Measurements from ENCODE around the gene TOM1.

- TF ChIP-seq CTCF (IDR thresholded peaks at IDR 0.05) (no peak), EP300 (IDR thresholded peaks at IDR 0.05; ENCODE audit: borderline replicate concordance in 1 of 2, low read depth in 1 of 2, low read length in 1 of 2) (no peak), CHD2 (IDR thresholded peaks at IDR 0.05; ENCODE audit: low read length, partially characterized antibody) (no peak), RXRA (IDR thresholded peaks at IDR 0.05; ENCODE audit: borderline replicate concordance, low read depth) (no peak), YY1 (IDR thresholded peaks at IDR 0.05; ENCODE audit: low read depth) (no peak), POLR2AphosphoS5 (IDR thresholded peaks at IDR 0.05; ENCODE audit: low read depth, low read length) (no peak), RCOR1 (IDR thresholded peaks at IDR 0.05; ENCODE audit: low read length) (no peak), NFIC (IDR thresholded peaks at IDR 0.05; ENCODE audit: borderline replicate concordance) (no peak), USF1 (IDR thresholded peaks at IDR 0.05; ENCODE audit: borderline replicate concordance, low read depth) (no peak), TEAD4 (IDR thresholded peaks at IDR 0.05; ENCODE audit: borderline replicate concordance, insufficient read depth) (no peak), GABPA (IDR thresholded peaks at IDR 0.05; ENCODE audit: low read depth) (no peak)
- TF ChIP-seq, protein P1, sequence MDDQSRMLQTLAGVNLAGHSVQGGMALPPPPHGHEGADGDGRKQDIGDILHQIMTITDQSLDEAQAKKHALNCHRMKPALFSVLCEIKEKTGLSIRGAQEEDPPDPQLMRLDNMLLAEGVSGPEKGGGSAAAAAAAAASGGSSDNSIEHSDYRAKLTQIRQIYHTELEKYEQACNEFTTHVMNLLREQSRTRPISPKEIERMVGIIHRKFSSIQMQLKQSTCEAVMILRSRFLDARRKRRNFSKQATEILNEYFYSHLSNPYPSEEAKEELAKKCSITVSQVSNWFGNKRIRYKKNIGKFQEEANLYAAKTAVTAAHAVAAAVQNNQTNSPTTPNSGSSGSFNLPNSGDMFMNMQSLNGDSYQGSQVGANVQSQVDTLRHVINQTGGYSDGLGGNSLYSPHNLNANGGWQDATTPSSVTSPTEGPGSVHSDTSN (IDR thresholded peaks at IDR 0.05) = no peak
- TF ChIP-seq, protein P2, sequence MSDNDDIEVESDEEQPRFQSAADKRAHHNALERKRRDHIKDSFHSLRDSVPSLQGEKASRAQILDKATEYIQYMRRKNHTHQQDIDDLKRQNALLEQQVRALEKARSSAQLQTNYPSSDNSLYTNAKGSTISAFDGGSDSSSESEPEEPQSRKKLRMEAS (IDR thresholded peaks at IDR 0.05; ENCODE audit: low read depth) = no peak
Observed at GRCh38 chr22:35327690-35328471, 28.2 kb downstream of the TOM1 start.

Measured in SK-N-SH (cell line).